Measurements from ENCODE around the gene SPDYC.
A peak's percentile ranks its signal among the peaks of the same experiment; 100 is the strongest.
"Not testable (repeated sequence)": the region's sequence is repeated elsewhere in the genome, so short reads cannot be mapped to it uniquely, and the experiment has no call there.

Gene SPDYC

DNA sequence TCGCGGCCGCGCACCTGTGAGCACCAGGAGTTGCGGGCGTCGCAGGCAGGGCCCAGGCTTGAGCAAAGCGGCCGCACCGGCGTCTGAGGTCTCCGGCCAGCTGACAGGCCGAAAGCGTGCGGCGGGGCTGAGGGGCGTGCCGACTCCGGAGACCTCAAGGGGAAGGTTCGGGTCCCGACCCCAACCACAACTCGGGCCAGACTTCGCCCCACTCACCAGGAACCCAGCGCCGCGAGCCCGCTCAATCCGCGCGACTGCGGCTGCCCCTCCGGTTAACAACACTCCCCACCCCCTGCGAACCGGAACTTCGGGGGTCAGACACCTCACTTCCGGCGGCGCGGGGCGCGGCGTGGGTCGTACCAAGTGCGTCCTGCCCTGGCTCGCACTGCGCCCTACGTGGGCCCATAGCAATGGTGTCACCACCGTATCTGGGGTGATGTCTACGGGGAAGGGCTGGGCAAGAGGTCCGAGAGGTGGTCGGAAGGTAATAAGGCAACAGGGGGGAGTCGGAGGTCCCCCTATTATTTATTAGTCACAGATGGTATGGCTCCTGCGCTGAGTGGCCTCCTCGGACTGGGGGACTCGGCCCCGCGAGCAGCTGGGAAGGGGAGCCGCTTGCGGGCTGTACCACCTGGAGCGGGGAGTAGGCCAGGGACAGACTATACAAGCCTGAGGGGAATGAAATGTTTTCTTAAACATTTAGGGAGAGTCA is 35.6 kb upstream of the SPDYC start, which contains the start of gene SYVN1:
Gene SYVN1 (minus strand): TSS at position 280 of the 712 bp plus-strand sequence. CDS start 918 bp downstream, outside the sequence.
- peak; percentile 96 for DNase-seq (ENCODE audit: low spot score)

- peak; percentile 92 for DNase-seq (ENCODE audit: low spot score)
Measured at GRCh38 chr11:65134952-65135632, 34.9 kb upstream of the SPDYC start.

GRCh38 chr11:65135633-65136145 is 34.3 kb upstream of the SPDYC start:
- DNase-seq (ENCODE audit: low spot score) = no peak

DNA sequence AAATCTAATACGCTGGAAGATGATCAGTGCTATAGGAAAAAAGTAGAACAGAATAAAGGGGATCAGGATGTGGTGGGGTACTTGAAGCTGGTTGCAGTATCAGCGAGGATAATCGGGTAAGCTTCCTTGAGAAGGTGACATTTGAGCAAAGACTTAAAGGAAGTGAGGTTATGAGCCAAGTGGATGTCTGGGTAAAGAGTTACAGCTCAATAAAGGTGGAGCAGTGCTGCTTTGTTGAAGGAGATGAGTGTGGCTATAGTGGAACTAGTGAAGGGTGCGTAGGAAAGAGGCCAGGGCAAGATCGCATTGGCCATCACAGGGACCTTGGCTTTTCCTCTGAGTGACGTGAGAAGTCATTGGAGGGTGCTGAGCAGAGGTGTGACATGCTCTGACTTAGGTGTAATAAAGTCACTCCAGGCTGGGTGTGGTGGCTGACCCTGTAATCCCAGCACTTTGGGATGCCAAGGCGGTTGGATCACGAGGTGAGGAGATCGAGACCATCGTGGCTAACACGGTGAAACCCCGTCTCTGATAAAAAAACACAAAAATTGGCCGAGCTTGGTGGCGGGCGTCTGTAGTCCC is 33.4 kb upstream of the SPDYC start:
- DNase-seq (ENCODE audit: low spot score) = no peak

DNA sequence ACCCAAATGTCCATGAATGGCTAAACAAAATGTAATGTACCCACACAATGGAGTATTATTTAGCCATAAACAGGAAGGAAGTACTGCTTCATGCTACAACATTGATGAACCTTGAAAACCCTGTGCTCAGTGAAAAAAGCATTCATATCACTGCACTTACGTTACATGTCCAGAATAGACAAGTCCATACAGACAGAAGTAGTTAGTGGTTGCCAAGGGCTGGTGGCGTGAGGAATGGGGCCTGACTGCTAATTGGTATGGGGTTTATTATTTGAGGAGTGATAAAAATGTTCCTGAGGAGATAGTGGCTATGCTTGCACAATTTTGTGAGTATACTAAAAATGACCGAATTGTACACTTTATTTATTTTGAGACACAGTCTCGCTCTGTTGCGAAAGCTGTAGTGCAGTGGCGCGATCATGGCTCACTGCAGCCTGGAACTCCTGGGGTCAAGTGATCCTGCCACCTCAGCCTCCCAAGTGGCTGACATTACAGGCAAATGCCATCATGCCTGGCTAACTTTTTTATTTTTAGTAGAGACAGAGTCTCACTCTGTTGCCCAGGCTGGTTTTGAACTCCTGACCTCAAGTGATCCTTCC is 28.0 kb upstream of the SPDYC start:
- no peak for DNase-seq (ENCODE audit: low spot score)

GRCh38 chr11:65147352-65148075 is 22.5 kb upstream of the SPDYC start:
- DNase-seq (ENCODE audit: low spot score) = no peak

- no peak for DNase-seq (ENCODE audit: low spot score)
Measured at GRCh38 chr11:65148657-65149056, 21.4 kb upstream of the SPDYC start.

DNA sequence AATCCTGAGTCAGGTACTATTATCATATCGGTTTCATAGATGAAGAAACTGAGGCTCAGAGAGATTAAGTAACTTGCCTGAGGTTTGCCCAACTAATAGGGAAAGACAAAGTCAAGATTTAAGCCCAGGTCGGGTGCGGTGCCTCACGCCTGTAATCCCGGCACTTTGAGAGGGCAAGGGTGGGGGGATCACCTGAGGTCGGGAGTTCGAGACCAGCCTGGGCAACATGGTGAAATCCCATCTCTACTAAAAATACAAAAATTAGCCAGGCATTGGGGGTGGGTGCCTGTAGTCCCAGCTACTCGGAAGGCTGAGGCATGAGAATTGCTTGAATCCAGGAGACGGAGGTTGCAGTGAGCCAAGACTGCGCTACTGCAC is 19.9 kb upstream of the SPDYC start:
- not testable (repeated sequence) for DNase-seq (ENCODE audit: low spot score)

DNA sequence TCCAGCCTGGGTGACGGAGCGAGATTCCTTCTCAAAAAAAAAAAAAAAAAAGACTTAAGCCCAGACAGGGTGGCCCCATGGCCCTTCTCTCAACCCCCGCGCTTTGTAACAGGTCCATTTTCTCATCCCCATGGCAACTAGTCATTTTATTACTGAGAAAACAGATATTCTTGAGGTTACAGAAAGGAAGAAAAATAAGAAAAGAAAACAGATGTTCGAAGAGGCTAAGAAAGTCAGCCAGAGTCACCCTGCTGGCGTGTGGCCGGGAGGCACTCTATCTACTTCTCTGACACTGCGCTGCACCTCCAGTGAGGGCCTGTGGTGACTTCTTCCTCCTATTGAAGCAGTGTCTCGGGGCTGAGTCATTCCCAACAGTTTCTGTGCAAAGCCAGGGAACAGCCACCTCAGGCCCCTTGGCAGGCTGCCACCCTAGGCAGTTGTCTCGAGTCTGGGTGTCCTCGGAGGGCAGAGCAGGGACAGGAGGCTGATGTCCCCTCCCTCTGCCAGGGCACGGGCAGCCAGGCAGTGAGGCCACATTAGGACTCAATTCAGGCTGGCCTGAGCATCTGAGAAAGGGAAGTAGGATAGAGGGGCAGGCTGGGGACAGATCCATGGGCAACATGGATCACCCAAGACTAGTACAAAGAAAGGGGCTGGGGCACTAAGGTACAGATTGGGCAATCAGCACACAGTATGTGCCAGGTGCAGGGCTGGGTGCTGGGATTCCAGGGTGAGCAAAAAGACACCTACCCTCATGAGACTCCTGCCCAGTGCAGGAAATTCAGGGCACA is 19.3 kb upstream of the SPDYC start:
- no peak for DNase-seq (ENCODE audit: low spot score)

GRCh38 chr11:65151331-65151899 is 18.6 kb upstream of the SPDYC start:
- DNase-seq (ENCODE audit: low spot score) = no peak

GRCh38 chr11:65152122-65152521 is 17.9 kb upstream of the SPDYC start:
- no peak for DNase-seq (ENCODE audit: low spot score)

DNA sequence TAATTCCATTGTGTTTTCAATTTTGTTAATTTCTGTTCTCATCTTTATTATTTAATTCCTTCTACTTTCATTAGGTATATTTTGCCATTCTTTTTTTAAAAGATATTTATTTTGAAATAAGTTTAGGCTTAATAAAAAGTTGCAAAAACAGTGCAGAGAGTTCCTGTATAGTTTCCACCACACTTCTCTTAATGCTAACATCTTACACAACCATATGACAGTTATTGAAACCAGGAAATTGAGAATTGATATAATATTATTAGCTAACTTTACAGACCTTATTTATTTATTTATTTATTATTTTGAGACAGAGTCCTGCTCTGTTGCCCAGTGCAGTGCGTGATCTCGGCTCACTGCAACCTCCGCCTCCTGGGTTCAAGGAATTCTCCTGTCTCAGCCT is 13.8 kb upstream of the SPDYC start:
- DNase-seq (ENCODE audit: low spot score) = no peak

- DNase-seq (ENCODE audit: low spot score) = no peak
Measured at GRCh38 chr11:65156926-65157325, 13.1 kb upstream of the SPDYC start.

DNA sequence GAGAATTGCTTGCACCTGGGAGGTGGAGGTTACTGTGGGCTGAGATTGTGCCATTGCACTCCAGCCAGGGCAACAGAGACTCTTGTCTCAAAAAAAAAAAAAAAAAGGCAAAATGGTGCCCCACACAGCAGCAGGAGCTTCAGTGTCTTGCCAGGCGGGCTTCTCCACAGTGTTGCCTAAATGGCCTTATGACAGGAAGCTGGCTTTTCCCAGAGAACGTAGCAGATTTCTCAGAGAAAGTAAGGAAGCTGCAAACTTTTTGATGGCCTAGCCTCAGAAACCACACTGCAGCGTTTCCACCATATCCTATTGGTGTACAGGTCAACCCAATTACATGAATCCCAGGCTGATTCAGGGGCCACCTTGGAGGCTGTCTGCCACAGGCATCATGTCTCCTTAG is 12.7 kb upstream of the SPDYC start:
- DNase-seq (ENCODE audit: low spot score) = no peak

- DNase-seq (ENCODE audit: low spot score) = no peak
Measured at GRCh38 chr11:65159012-65159411, 11.0 kb upstream of the SPDYC start.

DNA sequence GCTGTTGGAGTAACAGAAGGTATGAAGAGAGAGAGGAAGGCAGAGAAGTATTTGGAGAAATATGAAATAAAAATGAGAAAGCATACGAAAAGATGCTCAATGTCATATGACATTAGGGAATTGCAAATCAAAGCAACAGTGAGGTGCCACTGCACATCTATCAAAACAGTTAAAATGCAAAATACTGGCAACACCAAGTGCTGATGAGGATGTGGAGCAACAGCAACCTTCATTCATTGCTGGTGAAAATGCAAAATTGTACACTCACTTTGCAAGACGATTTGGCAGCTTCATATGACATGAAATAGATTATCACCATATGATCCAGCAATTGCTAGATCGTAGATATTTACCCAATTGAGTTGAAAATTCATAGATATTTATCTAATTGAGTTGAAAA is 9.4 kb upstream of the SPDYC start:
- no peak for DNase-seq (ENCODE audit: low spot score)

DNA sequence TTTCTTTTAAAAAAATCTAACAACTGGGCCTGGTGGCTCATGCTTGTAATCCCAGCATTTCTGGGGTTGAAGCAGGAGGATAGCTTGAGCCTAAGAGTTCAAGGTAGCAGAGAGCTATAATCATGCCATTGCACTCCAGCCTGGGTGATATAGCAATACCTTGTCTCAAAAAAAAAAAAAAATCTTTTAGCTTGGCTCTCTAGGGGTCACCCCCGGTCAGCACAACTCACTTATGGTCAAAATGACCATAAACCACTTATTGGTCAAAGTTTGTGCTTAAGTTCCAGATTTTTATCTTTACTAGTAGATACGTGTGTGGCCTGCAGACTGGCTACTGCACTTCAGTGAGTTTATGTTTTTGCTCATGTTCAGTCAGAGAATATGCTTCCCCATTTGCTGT is 6.3 kb upstream of the SPDYC start:
- DNase-seq (ENCODE audit: low spot score) = no peak

DNA sequence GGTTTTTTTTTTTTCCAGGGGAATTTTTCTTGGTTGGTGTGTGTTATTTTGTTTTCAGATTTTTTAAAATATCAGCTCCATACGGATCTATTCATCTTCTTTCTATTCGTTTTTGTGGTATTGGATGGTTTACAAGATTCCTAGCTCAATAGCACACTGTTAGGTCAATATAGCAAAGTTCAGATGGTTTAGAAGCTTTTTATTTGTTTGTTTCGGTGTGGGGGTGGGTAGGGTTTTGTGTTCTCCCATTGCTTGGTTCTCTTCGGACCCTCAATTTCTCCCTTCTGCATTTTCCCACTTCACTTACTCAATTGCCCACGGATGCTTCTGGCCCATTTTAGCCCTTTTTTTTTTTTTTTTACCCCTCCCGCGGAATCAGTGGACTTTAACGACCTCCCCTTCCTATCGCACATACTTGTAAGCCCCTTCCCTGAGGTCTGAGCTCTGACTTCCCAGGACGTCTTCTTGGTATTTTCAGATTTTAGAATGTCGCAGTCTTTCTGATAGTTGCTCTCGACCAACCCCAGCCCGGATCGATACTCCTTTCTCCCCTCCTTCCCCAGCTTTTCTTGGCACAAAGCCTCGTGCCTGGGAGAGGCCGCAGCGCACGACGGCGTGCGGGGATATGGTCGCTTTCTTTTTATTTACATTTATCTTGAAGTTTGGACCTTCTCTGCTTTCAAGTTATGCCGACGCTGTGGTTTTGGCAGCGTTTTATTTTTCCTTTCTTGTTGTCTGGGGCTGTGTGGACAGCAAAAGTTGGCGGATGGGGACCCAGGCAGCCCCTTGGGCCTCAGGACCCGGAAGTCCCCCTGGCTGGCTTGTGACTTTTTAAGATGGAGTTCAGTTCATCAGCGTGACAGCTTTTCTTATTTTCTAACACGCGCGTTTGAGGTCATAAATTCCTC is 4.4 kb upstream of the SPDYC start:
- no peak for DNase-seq (ENCODE audit: low spot score)

GRCh38 chr11:65166893-65167292 is 3.1 kb upstream of the SPDYC start:
- no peak for DNase-seq (ENCODE audit: low spot score)

GRCh38 chr11:65167656-65168055 is 2.4 kb upstream of the SPDYC start:
- DNase-seq (ENCODE audit: low spot score) = no peak

All from left forelimb (tissue), 1 donor.